NCI-H128 (cell line): ENCODE data around the gene KCND2.

Experiments used
- DNase-seq: peaks from one replicate; lab custom pipeline; 2025; ENCODE audit not compliant: unreplicated experiment; lab: John Stamatoyannopoulos, UW

KCND2 gene

DNA sequence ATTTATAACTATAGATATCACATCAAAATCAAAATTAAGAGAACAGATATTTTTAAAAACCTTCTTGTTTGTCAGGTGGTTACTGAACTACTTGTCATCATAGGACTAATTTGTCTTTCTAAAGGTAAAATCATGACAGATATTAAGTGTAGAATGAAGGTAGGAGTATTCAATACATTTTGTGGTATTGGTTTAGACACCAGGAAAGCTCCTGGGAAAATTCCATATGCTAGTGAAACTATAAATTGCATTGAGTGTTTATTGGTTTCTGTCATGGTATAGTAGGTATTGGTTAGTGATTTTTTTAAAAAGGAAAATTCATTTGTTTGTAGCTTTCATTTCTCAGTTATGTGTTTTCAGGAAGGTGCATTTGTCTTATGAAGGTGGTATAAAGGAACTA lies 132.7 kb downstream of the KCND2 start:
- no peak for DNase-seq

DNA sequence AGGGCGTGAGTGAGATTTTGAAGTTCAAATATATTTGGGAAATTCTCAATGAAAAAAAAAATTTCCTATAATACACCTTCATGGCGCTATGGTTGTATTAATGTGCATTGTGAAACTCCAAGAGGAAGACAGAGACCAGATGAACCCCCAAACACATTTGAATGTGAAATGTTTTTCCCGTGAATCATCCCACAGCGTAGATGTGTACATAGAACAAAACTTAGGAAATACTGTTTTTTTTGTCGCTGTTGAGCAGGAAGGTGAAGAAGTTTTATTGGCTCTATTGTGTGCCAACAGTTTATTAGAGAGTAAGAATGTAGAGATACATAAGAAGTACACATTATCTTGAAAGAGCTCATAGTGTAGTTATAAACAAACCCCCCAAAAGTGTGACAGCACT lies 134.0 kb downstream of the KCND2 start:
- no peak for DNase-seq

DNA sequence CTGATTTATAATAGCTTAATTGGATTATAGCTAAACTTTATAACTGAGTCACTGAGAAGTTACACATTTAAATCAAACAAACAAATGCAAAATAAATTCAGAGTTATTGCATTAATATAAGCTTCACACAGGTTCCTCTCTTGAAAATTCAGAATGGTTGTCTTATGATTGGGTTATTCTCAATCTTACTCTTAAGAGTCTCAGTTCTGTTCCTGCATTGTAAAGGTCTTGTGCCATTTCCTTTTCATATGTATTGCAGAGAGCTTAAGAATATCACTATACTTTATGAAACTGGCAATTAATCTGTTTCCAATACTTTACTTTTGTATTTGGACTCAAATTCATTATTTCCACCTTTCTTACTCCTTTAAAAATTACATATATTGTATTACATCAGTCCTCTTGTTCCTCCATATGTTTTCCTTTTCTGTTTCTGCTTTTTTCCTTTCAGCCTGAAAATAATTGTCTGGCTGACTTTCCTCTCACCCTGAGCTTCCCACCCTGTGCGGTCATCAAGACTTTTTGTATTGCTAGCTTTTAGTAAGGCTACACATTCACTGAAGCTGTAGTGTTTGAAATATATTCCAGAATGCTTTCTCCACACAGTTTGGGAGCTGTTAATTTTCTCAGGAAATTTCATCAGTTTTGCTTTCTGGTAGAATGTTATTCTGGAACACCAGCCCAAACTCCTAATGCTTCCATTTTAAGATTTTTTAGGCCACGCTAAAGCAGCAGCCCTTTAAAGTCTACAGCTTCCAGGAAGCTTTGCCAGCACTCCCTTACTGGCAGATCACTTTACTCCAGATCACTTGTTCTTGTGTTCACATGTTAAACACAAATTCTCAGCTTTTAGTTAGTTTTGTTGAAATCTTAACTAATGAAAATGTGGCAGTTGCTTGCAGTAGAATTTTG lies 139.4 kb downstream of the KCND2 start:
- no peak for DNase-seq

GRCh38 chr7:120413164-120413563 lies 140.2 kb downstream of the KCND2 start:
- no peak for DNase-seq

GRCh38 chr7:120417244-120417979 lies 144.4 kb downstream of the KCND2 start:
- DNase-seq = no peak

GRCh38 chr7:120421151-120421651 lies 148.2 kb downstream of the KCND2 start:
- DNase-seq = no peak

DNA sequence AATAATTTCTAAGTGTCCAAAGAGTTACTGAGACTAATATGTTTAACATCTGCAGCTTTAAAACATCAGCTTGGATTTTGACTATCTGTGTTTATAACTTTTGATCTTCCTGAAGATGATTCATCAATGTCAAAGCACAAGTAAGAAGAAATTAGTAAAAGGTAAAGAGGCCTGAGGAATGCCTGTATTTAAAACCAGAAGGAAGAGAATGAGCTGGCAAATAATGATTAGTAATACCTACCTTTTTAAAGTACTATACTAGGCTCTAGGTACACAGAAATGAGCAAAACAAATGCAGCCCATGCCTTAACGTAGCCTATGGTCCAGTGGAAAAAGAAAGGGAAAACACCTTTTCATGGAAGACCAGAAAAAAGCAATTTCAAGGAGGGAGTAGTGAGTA lies 158.0 kb downstream of the KCND2 start:
- no peak for DNase-seq

GRCh38 chr7:120436487-120437060 lies 163.6 kb downstream of the KCND2 start:
- DNase-seq = no peak

- DNase-seq = no peak
Measured at GRCh38 chr7:120441850-120442249, 168.9 kb downstream of the KCND2 start.

- DNase-seq = no peak
Measured at GRCh38 chr7:120442838-120443237, 169.9 kb downstream of the KCND2 start.

- no peak for DNase-seq
Measured at GRCh38 chr7:120444650-120445049, 171.7 kb downstream of the KCND2 start.

- no peak for DNase-seq
Measured at GRCh38 chr7:120445276-120445675, 172.3 kb downstream of the KCND2 start.

DNA sequence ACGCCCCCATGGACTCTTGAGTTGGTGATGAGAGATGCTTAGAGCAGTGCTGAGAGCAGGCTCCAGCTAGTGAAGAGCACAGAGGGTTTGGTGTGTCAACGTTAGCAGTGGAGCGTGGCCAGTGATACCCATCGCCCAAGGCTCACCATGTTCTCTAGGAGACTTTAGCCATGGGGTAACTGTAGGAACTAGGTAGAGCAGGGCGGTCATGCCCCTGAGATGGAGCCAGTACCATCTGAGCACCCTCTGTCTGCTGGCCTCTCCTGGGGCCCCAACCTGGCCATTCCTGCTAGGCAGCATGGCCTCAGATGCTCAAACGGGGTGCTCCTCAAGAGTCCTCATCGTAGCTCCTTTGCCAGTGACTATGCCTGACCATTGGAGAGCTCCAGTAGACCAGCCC lies 179.7 kb downstream of the KCND2 start:
- no peak for DNase-seq

- no peak for DNase-seq
Measured at GRCh38 chr7:120456699-120457098, 183.7 kb downstream of the KCND2 start.

DNA sequence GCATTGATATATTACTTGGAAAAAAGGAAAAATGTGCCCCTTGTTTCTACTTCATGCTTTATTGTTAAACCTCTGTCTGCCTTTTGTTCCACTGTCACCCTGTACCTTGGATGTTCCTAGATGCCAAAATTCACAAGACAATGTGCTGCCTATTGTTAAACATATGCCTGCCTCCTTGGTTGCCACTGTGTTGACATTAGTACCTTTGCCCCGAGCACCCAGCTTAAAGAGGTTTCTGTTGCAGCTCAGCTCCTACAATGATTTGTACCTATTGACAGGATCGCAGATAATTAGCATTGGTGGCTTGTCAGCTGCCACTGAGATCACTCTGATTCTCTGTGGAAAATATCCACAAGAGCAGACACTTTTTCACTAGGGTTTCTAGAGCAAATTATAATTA lies 188.0 kb downstream of the KCND2 start:
- no peak for DNase-seq

DNA sequence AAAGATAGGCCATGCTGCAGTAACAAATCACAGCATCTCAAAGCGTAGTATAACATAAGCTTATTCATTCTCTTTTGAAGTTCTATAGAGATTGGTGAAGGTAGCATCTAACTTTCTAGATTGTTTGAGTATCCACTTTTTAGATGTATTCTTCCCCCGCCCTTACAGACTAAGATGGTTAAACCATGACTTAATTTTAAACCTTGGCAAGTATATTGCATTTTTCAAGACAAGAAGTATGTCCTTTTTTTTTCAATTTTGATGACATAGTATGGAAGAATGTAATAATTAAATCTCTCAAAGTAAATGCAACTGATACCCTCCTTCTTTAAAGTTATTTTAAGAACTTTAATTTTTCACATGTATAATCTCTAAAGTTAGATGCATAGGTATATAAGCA lies 190.0 kb downstream of the KCND2 start:
- DNase-seq = no peak

DNA sequence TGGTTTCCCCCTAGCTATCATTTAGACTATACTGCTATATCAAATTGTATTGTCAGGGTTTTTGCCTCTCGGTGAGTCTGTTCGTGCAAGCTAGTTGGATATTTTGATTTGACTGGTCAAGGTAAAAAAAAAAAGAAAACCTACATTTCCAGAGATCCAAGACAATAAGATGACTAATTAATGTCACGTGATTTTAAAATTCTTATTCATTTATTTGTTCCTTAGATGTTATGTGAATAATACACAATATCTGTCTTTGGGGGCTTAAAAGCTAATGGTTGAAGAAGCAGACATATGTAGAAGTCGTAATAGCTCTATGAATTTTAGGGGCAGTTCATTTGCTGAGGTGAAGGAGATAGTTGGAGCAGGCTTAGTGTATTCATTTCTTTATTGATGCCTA lies 191.1 kb downstream of the KCND2 start:
- DNase-seq = no peak

DNA sequence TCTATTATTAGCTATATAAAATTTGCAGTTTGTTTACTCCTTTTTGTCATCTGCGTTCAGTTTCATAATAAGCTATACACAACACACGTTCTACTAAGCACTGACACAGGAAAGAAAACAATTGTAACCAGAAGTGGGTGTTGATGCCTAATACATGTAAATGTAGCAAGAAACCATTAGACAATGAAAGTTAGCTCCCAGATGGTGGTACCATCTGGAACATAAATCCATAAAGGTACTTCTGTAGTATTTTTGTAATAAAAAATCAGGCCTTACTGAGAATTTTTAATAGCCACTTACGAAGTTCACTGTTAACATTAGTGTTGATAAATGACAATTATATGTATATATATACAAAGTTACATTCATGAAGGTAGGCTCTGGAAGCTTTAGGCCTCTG lies 194.7 kb downstream of the KCND2 start:
- DNase-seq = no peak

DNA sequence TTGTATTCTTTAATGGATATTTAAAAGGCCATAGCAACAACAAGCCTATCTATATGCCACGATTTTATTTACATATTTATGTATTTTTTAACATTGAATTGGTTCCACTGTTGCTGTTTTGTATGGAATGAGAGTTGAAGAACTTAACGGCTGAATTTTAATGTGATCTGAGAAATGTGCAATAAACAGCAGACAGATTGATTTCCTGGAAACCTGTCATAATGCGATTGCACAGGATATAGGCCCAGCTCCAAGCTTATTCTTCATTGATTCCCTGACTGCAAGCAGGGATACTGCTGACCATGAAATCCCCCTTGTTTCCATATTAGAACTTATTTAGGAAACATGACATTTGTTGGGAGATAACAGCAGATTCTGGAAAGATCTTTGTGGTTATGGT lies 195.6 kb downstream of the KCND2 start:
- no peak for DNase-seq

GRCh38 chr7:120472892-120473291 lies 199.9 kb downstream of the KCND2 start:
- no peak for DNase-seq

DNA sequence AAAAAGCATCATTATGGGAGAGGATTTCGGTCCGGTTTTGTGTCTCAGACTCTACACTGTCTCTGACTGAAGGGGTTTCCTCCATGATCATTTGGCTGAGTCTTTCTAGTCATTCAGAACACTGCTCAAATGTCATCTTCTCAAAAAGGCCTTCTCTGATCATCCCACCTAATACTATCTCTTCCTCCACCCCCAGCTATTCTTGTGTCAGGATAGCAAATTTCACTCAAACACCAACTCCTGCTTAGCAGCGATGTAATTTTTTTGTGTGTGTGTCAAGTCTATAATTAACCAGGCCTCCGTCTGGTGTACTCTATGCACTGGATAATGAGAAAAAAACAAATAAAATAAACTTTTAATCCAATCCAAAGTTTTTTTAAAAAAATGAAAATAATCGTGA lies 200.4 kb downstream of the KCND2 start:
- no peak for DNase-seq

DNA sequence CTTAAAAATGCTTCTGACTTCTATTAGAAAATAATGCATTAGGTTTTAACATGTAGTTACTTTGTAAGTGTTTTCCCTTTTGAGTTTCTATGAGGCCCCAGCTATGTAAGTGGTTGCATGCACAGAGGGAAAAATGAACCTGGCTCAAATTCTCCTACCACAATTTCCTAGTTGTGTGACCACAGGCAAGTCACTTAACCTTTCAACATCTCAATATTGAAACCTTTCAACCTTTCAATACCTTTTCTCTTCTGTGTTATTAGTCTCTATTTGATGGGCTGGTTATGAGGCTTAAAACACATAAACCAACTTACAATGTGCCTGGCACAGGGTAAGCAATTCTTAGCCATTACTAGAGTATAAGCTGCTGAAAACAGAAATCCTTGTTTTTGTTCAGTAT lies 203.0 kb downstream of the KCND2 start:
- no peak for DNase-seq
